Astrocyte (in vitro differentiated cells and primary cell): ENCODE results near the gene AKR1C3.

Experiments
- EZH2 ChIP-seq: IDR thresholded peaks from 2 replicates; pipeline ENCODE4 v1.6.1; 2012; ENCODE audit warnings: mild to moderate bottlenecking, low read length, inconsistent platforms; ENCODE audit not compliant: insufficient read depth
- TF ChIP-seq, protein P1 (sequence below): IDR thresholded peaks from 2 replicates; pipeline ENCODE4 v1.5.1; 2011; ENCODE audit warnings: low read depth, mild to moderate bottlenecking, inconsistent platforms, low read length, moderate library complexity; ENCODE audit not compliant: insufficient read depth

DNA sequence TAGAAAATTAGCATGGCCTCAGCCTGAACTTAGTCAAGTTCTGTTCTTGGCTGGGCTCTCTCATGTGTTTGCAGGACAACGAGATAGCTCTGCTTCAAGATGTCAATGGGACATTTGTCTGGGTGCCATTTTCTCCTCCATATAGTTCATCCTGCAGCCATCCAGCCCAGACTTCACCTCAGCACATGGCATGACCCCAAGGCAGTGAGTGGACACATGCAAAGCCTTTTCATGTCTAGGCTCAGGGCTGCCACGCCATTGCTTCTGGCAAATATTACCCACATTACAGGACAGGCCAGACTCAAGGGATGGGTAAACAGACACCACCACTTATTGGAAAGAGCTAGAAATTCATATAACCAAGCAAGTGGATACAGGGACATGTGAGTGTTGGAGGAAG lies 9.3 kb downstream of the AKR1C3 start:
- TF ChIP-seq, protein P1, sequence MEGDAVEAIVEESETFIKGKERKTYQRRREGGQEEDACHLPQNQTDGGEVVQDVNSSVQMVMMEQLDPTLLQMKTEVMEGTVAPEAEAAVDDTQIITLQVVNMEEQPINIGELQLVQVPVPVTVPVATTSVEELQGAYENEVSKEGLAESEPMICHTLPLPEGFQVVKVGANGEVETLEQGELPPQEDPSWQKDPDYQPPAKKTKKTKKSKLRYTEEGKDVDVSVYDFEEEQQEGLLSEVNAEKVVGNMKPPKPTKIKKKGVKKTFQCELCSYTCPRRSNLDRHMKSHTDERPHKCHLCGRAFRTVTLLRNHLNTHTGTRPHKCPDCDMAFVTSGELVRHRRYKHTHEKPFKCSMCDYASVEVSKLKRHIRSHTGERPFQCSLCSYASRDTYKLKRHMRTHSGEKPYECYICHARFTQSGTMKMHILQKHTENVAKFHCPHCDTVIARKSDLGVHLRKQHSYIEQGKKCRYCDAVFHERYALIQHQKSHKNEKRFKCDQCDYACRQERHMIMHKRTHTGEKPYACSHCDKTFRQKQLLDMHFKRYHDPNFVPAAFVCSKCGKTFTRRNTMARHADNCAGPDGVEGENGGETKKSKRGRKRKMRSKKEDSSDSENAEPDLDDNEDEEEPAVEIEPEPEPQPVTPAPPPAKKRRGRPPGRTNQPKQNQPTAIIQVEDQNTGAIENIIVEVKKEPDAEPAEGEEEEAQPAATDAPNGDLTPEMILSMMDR = no peak
- TF ChIP-seq EZH2 = no peak
